ENCODE data around the gene CCDC110. TPM values are rescaled to one million over a fixed set of nuclear protein-coding genes. Genes with fewer than 3 reads are reported as not detected.

CCDC110 gene
- total RNA-seq, 2 donors from 2014 or later, result 0.35 to 6.2 TPM

DNA sequence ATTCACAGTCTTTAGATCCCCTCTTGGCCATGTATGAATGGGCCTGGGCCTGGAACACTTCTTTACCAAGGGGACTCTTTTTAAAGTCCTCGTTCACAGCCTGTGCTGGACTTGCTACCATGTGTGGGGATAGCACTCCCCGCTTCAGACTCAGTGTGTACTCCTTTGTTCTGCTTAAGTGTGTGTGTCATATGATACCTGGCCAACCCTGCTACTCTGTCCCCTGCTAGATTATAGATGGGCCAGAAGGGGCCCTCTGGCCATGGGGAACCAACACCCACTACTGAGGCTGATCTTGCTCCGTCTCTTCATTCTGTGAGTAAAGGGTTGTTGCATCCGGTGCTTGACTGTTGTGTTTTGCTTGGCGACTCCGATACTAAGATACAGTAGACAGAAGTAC, 8.0 kb downstream of the CCDC110 start:
- H3K27me3 ChIP-seq (replicated peaks; ENCODE audit: insufficient read depth), result no peaks in the 10 kb centered on the region
- no peak overlapping the region for H3K4me3 ChIP-seq
- TF ChIP-seq, protein P1, sequence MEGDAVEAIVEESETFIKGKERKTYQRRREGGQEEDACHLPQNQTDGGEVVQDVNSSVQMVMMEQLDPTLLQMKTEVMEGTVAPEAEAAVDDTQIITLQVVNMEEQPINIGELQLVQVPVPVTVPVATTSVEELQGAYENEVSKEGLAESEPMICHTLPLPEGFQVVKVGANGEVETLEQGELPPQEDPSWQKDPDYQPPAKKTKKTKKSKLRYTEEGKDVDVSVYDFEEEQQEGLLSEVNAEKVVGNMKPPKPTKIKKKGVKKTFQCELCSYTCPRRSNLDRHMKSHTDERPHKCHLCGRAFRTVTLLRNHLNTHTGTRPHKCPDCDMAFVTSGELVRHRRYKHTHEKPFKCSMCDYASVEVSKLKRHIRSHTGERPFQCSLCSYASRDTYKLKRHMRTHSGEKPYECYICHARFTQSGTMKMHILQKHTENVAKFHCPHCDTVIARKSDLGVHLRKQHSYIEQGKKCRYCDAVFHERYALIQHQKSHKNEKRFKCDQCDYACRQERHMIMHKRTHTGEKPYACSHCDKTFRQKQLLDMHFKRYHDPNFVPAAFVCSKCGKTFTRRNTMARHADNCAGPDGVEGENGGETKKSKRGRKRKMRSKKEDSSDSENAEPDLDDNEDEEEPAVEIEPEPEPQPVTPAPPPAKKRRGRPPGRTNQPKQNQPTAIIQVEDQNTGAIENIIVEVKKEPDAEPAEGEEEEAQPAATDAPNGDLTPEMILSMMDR (IDR thresholded peaks at IDR 0.05), result no peak
- ATAC-seq (ENCODE audit: insufficient number of reproducible peaks, low FRiP score, low read depth), result no peak
- H3K9me3 ChIP-seq, result no peaks in the 10 kb centered on the region
- no peak for DNase-seq (ENCODE audit: low spot score)
- peaks cover 0 to 12% of the 10 kb centered on the region in 2 donors for H3K4me1 ChIP-seq (ENCODE audit: control insufficient read depth in 1 of 2, low read depth in 2 of 2)
- H3K36me3 ChIP-seq, result no peaks in the 10 kb centered on the region
- no peak overlapping the region for H3K27ac ChIP-seq

DNA sequence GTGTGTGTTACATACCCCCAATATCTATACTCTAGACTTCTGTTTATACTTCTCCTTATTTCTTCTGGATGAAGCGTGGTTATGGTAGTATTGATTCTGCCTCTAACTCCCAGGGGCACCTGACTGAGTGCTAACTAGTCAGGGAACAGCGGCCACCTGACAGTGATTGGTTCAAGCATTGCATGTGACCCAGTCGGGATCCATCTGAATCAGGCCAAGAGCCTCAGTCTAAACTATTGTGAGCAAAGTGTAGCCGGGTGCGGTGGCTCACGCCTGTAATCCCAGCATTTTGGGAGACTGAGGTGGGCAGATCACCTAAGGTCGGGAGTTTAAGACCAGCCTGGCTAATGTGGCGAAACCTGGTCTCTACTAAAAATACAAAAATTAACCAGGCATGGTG, 10.0 kb downstream of the CCDC110 start:
- no peak overlapping the region for H3K4me3 ChIP-seq
- TF ChIP-seq, protein P1 (IDR thresholded peaks at IDR 0.05), result no peak
- no peaks in the 10 kb centered on the region for H3K9me3 ChIP-seq
- no peaks in the 10 kb centered on the region for H3K36me3 ChIP-seq
- peaks cover 0 to 2% of the 10 kb centered on the region in 2 donors for H3K4me1 ChIP-seq (ENCODE audit: control insufficient read depth in 1 of 2, low read depth in 2 of 2)
- ATAC-seq (ENCODE audit: insufficient number of reproducible peaks, low FRiP score, low read depth), result no peak
- H3K27me3 ChIP-seq (replicated peaks; ENCODE audit: insufficient read depth), result no peaks in the 10 kb centered on the region
- DNase-seq (ENCODE audit: low spot score), result no peak
- no peak overlapping the region for H3K27ac ChIP-seq

DNA sequence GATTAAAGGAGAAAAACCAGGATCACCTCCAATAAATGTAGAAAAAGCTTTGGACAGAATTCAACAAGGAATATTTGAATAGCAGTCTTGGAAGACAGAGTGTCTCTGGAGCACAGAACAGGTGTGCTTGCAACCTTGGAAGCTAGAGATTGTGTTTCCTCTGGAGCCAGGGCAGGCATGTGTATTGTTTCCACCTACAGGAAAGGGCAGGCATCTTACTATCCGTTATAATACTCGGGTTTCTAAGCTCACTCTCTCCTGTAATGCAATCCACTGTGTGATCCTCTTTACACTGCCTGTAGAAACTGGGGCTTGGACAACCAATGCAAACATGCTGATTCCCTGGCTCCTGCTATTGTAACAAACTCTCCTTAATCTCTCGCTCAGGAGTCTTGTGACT, 14.4 kb downstream of the CCDC110 start:
- Histone ChIP-seq H3K4me3 (no peak overlapping the region), H3K27me3 (replicated peaks; ENCODE audit: insufficient read depth) (no peaks in the 10 kb centered on the region), H3K27ac (no peak overlapping the region), H3K36me3 (no peaks in the 10 kb centered on the region), H3K9me3 (no peaks in the 10 kb centered on the region), H3K4me1 (ENCODE audit: control insufficient read depth in 1 of 2, low read depth in 2 of 2) (no peaks in the 10 kb centered on the region)
- no peak for DNase-seq (ENCODE audit: low spot score)
- ATAC-seq (ENCODE audit: insufficient number of reproducible peaks, low FRiP score, low read depth), result no peak
- TF ChIP-seq, protein P1 (IDR thresholded peaks at IDR 0.05), result no peak

DNA sequence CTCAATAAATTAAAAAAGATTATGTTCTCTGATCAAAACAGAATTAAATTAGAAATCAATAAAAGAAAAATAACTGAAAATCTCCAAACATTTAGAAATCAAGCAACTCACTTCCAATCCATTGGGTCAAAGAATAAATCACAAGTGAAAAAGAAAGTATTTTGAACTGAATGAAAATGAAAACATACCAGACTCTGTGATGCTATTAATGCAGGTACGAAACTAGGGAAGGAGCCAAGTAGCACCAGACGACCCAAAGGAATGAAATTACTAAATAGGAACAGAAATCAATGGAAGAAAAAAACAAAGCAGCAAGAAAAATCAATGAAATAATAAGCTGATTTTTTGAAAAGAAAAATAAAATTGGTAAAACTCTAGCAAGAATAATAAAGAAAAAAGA, 15.4 kb downstream of the CCDC110 start:
- no peak overlapping the region for H3K4me3 ChIP-seq
- DNase-seq (ENCODE audit: low spot score), result no peak
- no peak overlapping the region for H3K27ac ChIP-seq
- ATAC-seq (ENCODE audit: insufficient number of reproducible peaks, low FRiP score, low read depth), result no peak
- TF ChIP-seq, protein P1 (IDR thresholded peaks at IDR 0.05), result no peak
- no peaks in the 10 kb centered on the region for H3K4me1 ChIP-seq (ENCODE audit: control insufficient read depth in 1 of 2, low read depth in 2 of 2)
- H3K27me3 ChIP-seq (replicated peaks; ENCODE audit: insufficient read depth), result no peaks in the 10 kb centered on the region
- no peaks in the 10 kb centered on the region for H3K9me3 ChIP-seq
- no peaks in the 10 kb centered on the region for H3K36me3 ChIP-seq

DNA sequence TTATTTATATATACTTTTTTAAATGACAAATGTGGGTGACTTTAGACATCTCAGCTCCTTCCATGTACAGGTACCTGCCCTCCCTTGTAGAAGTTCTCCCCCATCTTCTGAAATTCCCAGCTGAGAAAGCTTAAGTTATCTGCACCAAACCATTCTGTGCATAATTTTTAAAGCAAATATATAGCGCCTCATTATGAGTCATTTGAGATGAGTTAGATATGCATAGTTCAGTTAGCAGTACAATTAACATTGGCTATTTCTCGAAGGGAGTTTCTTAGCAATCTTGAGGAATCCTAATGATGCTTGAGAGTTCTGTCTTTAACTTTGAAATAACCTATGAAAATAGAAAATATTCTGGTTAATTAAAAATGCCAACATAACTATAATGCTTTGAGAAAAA, 26.3 kb downstream of the CCDC110 start:
- Histone ChIP-seq H3K27ac (no peak overlapping the region), H3K4me1 (ENCODE audit: control insufficient read depth in 1 of 2, low read depth in 2 of 2) (no peaks in the 10 kb centered on the region), H3K27me3 (replicated peaks; ENCODE audit: insufficient read depth) (no peaks in the 10 kb centered on the region), H3K9me3 (no peaks in the 10 kb centered on the region), H3K4me3 (no peak overlapping the region), H3K36me3 (no peaks in the 10 kb centered on the region)
- DNase-seq (ENCODE audit: low spot score), result no peak
- TF ChIP-seq, protein P1 (IDR thresholded peaks at IDR 0.05), result no peak
- no peak for ATAC-seq (ENCODE audit: insufficient number of reproducible peaks, low FRiP score, low read depth)
